K562 (cell line): ENCODE data around the gene SIGLEC14.

Experiments
- BRCA1 ChIP-seq, 2 experiments: fragments of 450-650 bp in 1 of 2; sonication (generic) in 1 of 2; formaldehyde crosslinking in 1 of 2; IDR thresholded peaks; 2 replicates each; pipeline versions ENCODE4 v1.5.0 to v1.6.1; 2017 to 2020; ENCODE audit warnings: mild to moderate bottlenecking in 1 of 2, missing genetic modification reagents in 1 of 2
- CEBPB ChIP-seq: fragments of 450-650 bp; IDR thresholded peaks from 2 replicates; pipeline ENCODE4 v1.6.1; 2016; ENCODE audit warnings: missing genetic modification characterization, missing compliant biosample characterization
- KDM1A ChIP-seq, 2 experiments: fragments of 450-650 bp; IDR thresholded peaks; 2 replicates each; pipeline ENCODE4 v1.6.1; 2016; ENCODE audit warnings: mild to moderate bottlenecking in 2 of 2
- NUFIP1 ChIP-seq: fragments of 450-650 bp; IDR thresholded peaks from 2 replicates; pipeline ENCODE4 v1.6.1; 2018; ENCODE audit not compliant: partially characterized antibody
- POLR2A ChIP-seq: fragments of 450-650 bp; conservative IDR thresholded peaks from 2 replicates; pipeline ENCODE4 v1.6.1; 2016
- ZNF384 ChIP-seq: IDR thresholded peaks from 2 replicates; pipeline ENCODE4 v1.6.1; 2012; ENCODE audit warnings: low read depth, low read length, improper control_type of control experiment

DNA sequence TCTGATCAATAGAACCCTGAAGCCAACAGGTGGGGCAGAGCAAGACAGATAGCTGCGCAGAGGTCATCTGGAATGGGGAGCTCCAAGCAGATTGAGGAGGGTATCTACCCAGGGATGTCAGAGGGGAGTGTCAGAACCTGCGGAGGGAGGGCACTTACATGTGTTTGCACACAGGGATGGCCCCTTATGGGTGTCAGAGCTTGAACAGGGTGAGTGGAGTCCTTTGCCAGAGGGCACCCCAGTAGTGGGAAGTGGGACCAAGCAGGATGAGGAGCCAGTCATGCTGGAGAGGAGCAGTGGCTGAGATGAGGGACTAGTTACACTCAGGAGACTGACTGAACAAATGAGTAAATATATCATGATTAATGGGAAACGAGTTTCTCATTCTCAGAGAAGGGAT is 17.0 kb upstream of the SIGLEC14 start:
- TF ChIP-seq BRCA1 (IDR thresholded peaks at IDR 0.05) (no peak), BRCA1 (CRISPR knock-in tag; IDR thresholded peaks at IDR 0.05) (no peak), KDM1A (IDR thresholded peaks at IDR 0.05) (no peak), CEBPB (tag) (no peak), POLR2A (no peak), NUFIP1 (no peak), ZNF384 (no peak)
